PC-3 (cell line): ENCODE measurements around the gene RASGRP1.

Experiments
- EZH2 ChIP-seq: fragments of 300-600 bp; sonication (generic); IDR thresholded peaks from one replicate; pipeline ENCODE4 v1.6.1; 2017; ENCODE audit warnings: antibody characterized with exemption, mild to moderate bottlenecking, low read length; ENCODE audit not compliant: unreplicated experiment
- TF ChIP-seq, protein P1 (sequence below): fragments of 300-600 bp; sonication (generic); conservative IDR thresholded peaks from 2 replicates; pipeline ENCODE4 v1.5.1; 2017; ENCODE audit warnings: antibody characterized with exemption, low read depth, mild to moderate bottlenecking, low read length

DNA sequence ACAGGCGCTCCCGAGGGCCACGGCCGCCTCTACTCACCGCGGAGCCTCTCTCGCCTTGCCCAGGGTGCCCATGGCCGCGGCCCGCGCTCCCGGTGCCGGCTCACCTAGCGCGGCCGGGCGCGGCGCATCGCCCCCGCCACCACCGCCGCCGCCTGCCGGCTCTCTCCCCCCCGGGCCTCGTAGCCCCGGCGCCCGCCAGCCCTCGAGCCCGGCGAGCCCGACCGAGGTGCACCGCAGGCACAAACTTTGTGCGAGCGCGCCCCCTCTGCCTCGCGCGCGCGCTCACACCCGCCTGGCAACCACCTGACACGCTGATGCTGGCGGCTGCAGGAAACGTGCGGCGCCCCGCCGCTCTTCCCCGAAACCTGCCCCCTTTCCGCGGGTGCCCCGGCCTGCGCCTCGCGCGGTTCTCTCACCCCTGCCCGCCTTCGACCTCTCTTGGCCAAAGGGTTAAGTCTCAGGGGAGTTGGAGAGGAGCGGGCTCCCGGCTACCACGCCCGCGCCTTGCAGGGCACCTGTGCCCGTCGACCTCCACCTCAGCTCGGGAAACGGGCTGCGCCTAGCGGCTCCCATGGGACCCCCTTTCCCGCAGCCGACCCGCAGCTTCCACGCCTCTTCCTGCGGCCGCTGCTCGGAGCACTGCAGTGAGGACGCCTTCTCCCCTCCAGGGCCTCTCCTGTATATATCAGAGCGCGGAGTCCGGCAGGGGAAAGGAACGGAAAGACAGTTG lies at the start of gene RASGRP1:
- TF ChIP-seq, protein P1, sequence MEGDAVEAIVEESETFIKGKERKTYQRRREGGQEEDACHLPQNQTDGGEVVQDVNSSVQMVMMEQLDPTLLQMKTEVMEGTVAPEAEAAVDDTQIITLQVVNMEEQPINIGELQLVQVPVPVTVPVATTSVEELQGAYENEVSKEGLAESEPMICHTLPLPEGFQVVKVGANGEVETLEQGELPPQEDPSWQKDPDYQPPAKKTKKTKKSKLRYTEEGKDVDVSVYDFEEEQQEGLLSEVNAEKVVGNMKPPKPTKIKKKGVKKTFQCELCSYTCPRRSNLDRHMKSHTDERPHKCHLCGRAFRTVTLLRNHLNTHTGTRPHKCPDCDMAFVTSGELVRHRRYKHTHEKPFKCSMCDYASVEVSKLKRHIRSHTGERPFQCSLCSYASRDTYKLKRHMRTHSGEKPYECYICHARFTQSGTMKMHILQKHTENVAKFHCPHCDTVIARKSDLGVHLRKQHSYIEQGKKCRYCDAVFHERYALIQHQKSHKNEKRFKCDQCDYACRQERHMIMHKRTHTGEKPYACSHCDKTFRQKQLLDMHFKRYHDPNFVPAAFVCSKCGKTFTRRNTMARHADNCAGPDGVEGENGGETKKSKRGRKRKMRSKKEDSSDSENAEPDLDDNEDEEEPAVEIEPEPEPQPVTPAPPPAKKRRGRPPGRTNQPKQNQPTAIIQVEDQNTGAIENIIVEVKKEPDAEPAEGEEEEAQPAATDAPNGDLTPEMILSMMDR, result no peak
- no peak for TF ChIP-seq EZH2
